Vagina (tissue), 2 donors: ENCODE measurements around the gene PRRT2.

ENCODE experiments used
- CTCF ChIP-seq, 3 experiments: fragments of 450-650 bp in 2 of 3; fragments of 200-600 bp in 1 of 3; sonication (generic) in 1 of 3; IDR thresholded peaks; one replicate each; pipeline ENCODE4 v1.5.1; 2017 to 2019; ENCODE audit warnings: antibody characterized with exemption in 3 of 3, mild to moderate bottlenecking in 2 of 3, moderate library complexity in 2 of 3
- POLR2A ChIP-seq, 2 donors: fragments of 450-650 bp; IDR thresholded peaks; one replicate each; pipeline ENCODE4 v1.6.1; 2017; ENCODE audit warnings: antibody characterized with exemption in 2 of 2, mild to moderate bottlenecking in 2 of 2, moderate library complexity in 2 of 2
- POLR2AphosphoS5 ChIP-seq, 2 donors: sonication (generic); formaldehyde crosslinking; IDR thresholded peaks; one replicate each; pipeline ENCODE4 v1.9.0; 2017; ENCODE audit warnings: antibody characterized with exemption in 2 of 2, mild to moderate bottlenecking in 2 of 2, low read depth in 1 of 2; ENCODE audit not compliant: insufficient read depth in 1 of 2

GRCh38 chr16:29815032-29815721, 3.2 kb downstream of the PRRT2 start:
- no peak for TF ChIP-seq POLR2A (IDR thresholded peaks at IDR 0.05)
- TF ChIP-seq CTCF (IDR thresholded peaks at IDR 0.05) = no peak
- no peak for TF ChIP-seq POLR2AphosphoS5 (IDR thresholded peaks at IDR 0.05; ENCODE audit: insufficient read depth in 1 of 2, low read depth in 1 of 2)
